ENCODE data around the gene FADS6.
"Not testable (repeated sequence)": the region's sequence is repeated elsewhere in the genome, so short reads cannot be mapped to it uniquely, and the experiment has no call there.

The FADS6 gene

GRCh38 chr17:74921026-74921681 lies 27.7 kb upstream of the FADS6 start:
- no peak for DNase-seq (ENCODE audit: low read depth)

DNA sequence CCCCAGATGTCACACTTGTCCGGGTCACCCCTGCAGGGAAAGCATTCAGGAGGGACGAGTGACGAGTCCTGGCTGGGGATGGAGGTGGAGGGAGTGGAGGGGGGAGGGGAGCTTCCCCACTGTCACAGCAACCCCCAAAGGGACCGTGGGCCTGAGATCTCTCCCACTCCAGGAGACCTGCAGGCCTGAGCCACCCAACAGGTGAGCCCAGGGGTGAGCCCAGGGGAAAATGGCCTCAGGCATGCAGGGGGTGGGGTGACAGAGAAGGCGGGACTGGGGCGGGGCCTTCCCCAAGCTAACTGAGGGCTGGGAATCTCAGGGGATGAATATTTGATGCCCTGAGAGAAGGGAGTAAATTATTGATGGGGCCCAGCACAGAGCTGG lies 27.2 kb upstream of the FADS6 start:
- no peak for DNase-seq (ENCODE audit: low read depth)

DNA sequence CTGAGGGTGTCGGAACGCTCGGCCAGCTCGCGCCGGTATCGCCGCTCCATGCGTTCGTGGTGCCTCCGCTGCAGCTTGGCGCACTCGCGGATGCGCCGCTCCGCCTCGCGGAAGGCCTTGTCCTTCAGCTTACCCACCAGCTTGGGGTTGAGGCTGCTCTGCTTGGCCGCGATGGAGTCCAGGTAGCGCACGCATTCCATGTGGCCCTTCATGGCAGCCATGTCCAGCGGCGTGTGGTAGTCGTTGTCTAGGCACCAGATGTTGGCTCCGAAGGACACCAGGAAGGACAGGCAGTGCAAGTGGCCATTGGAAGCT lies 26.8 kb upstream of the FADS6 start:
- DNase-seq (ENCODE audit: low read depth), result no peak

DNA sequence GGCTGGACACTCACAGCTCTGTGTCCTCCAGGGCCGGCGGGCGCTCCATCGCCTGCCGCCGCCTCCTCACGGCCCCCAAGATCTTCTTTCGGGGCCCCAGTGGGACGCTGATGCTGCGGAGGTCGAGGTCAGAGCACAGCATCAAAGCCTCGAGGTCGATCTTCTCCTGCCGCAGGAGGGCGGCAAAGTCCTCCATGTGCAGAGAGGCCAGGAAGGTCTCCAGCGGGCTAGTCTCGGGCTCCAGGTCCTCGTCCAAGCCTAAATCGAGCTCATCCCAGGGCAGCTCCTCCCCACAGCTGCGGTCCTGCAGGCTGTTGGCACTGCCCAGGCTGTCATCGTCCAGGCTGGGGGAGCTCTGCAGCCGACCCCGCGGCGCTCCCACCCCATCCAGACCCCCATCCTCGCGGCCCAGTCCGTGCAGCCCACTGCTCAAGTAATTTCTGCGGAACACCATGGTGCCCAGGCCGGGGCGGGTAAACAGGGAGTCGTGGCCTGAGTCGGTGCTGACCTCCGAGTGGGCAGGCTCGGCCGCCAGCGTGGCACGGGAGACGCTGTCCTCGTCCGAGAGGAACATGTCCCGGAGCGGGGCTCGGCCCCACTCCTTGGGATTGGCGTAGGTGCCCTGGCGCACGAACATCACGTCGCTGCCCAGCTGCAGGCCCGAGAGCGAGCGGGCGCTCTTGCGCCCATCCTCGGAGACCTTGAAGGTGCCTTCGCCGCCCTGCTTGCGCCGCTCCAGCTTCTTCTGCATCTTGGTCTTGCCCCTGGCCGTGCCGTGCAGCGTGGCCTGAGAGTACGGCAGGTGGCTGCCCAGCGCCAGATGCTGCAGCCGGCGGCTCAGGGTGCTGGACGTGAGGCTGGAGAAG lies 26.2 kb upstream of the FADS6 start:
- no peak for DNase-seq (ENCODE audit: low read depth)

- DNase-seq (ENCODE audit: low read depth), result no peak
Observed at GRCh38 chr17:74918906-74919305, 25.5 kb upstream of the FADS6 start.

- DNase-seq (ENCODE audit: low read depth), result no peak
Observed at GRCh38 chr17:74917430-74917829, 24.0 kb upstream of the FADS6 start.

DNA sequence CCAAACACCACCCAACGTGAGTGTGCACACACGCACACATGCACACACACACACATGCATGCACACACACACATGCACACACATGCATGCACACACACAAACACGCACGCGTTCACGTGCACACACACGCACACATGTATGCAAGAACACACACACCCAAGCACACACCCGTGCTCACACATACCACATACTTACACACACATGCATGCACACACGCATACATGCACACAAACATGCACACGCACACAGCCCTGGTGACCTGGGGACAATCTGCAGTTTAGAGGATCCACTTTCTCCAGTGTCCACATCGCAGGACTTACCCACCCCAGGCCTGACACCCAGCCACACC lies 23.4 kb upstream of the FADS6 start:
- DNase-seq (ENCODE audit: low read depth), result no peak

DNA sequence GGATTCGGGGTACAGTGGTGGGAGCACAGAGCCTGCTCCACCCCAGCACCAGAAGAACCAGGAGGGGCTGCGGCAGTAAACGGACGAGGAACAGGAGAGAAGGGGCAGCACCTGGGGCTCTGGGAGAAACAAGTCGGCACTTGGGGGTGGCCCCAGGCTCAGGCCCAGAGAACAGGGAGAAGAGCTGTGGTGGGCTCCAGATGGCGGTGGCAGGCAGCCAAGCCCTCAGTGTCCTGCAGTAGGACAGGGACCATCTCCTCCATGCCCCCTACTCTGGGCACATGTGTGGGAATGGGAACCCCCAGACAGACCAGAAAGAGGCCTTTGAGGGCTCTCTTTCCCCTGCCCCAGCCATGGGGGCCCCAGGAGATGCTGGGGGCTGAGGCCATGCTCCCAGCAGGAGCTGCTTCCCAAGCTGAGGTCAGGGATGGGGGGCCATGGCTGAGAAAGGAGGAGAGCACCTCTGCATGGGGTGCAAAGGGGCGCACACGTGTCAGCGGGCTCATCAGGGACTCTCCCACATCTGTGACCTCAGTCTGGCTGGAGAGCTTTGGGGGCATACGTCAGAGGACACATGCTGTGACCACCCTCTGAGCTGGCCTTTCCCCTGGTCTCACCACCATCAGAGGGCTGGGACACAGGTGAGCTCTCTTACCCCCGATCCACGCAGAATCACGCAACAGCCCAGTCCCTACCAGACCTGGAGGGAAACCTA lies 22.9 kb upstream of the FADS6 start:
- DNase-seq (ENCODE audit: low read depth), result no peak

GRCh38 chr17:74911423-74911822 lies 18.0 kb upstream of the FADS6 start:
- not testable (repeated sequence) for DNase-seq (ENCODE audit: low read depth)

GRCh38 chr17:74909097-74909496 lies 15.7 kb upstream of the FADS6 start:
- not testable (repeated sequence) for DNase-seq (ENCODE audit: low read depth)

DNA sequence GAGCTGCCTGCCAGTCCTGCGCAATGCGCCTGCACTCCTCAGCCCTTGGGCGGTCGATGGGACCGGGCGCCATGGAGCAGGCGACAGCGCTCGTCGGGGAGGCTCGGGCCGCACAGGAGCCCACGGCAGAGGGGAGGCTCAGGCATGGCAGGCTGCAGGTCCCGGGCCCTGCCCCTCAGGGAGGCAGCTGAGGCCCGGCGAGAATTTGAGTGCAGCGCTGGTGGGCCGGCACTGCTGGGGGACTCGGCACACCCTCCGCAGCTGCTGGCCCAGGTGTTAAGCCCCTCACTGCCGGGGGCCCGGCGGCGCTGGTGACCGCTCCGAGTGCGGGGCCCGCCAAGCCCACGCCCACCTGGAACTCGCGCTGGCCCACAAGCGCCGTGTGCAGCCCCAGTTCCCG lies 13.6 kb upstream of the FADS6 start:
- no peak for DNase-seq (ENCODE audit: low read depth)

- DNase-seq (ENCODE audit: low read depth), result not testable (repeated sequence)
Observed at GRCh38 chr17:74906214-74906793, 12.9 kb upstream of the FADS6 start.

- no peak for DNase-seq (ENCODE audit: low read depth)
Observed at GRCh38 chr17:74904687-74905409, 11.4 kb upstream of the FADS6 start.

GRCh38 chr17:74903671-74904070 lies 10.2 kb upstream of the FADS6 start:
- DNase-seq (ENCODE audit: low read depth), result no peak

DNA sequence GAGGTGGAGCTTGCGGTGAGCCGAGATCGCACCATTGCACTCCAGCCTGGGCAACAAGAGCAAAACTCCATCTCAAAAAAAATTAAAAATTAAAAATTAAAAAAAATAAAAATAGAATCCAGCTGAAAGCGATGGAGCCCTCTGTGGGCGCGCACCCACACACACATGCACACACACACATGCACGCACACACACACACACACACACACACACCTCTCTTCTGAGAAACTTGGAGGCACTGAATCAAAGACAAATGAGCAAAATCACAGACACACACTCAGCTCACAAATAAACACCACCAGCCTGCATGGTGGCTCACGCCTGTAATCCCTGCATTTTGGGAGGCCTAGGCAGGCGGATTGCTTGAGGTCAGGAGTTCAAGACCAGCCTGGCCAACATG lies 9.6 kb upstream of the FADS6 start:
- no peak for DNase-seq (ENCODE audit: low read depth)

- no peak for DNase-seq (ENCODE audit: low read depth)
Observed at GRCh38 chr17:74901353-74902135, 8.1 kb upstream of the FADS6 start.

- DNase-seq (ENCODE audit: low read depth), result no peak
Observed at GRCh38 chr17:74900208-74900607, 6.8 kb upstream of the FADS6 start.

- no peak for DNase-seq (ENCODE audit: low read depth)
Observed at GRCh38 chr17:74898376-74898946, 5.0 kb upstream of the FADS6 start.

- DNase-seq (ENCODE audit: low read depth), result no peak
Observed at GRCh38 chr17:74893936-74894671, 671 bp upstream of the FADS6 start.

Measured in non-pigmented ciliary epithelial cell (primary cell).